HepG2 (cell line): ENCODE data around the gene ALG14. TPM values are rescaled to one million over a fixed set of nuclear protein-coding genes. Genes with fewer than 3 reads are reported as not detected.

Source experiments
- ARNTL ChIP-seq: sonication (generic); formaldehyde crosslinking; IDR thresholded peaks from 2 replicates; pipeline ENCODE4 v1.4.0; 2020; ENCODE audit warnings: mild to moderate bottlenecking, missing genetic modification reagents
- EED ChIP-seq: sonication (generic); formaldehyde crosslinking; IDR thresholded peaks from 2 replicates; pipeline ENCODE4 v1.5.0; 2020; ENCODE audit warnings: mild to moderate bottlenecking, missing genetic modification reagents
- ETV6 ChIP-seq: sonication (generic); formaldehyde crosslinking; conservative IDR thresholded peaks from 2 replicates; pipeline ENCODE4 v1.4.0; 2020; ENCODE audit warnings: missing genetic modification reagents
- GABPA ChIP-seq, 2 experiments: IDR thresholded peaks; 2 replicates each; pipeline ENCODE4 v1.6.1; 2011 to 2016; ENCODE audit warnings: low read depth in 2 of 2, low read length in 1 of 2, missing biosample characterization in 1 of 2, missing genetic modification characterization in 1 of 2
- IRX3 ChIP-seq: sonication (generic); formaldehyde crosslinking; IDR thresholded peaks from 2 replicates; pipeline ENCODE4 v1.8.1; 2023; ENCODE audit warnings: mild to moderate bottlenecking, low read depth, missing genetic modification reagents, borderline replicate concordance
- SCMH1 ChIP-seq: sonication (generic); formaldehyde crosslinking; IDR thresholded peaks from 2 replicates; pipeline ENCODE4 v1.9.0; 2021; ENCODE audit warnings: missing genetic modification reagents, mild to moderate bottlenecking, borderline replicate concordance
- SRF ChIP-seq: IDR thresholded peaks from 2 replicates; pipeline ENCODE4 v1.6.1; 2011; ENCODE audit warnings: mild to moderate bottlenecking, low read depth, low read length, moderate library complexity
- ZFP82 ChIP-seq: sonication (generic); formaldehyde crosslinking; IDR thresholded peaks from 2 replicates; pipeline ENCODE4 v1.5.1; 2020; ENCODE audit warnings: mild to moderate bottlenecking, missing genetic modification reagents, borderline replicate concordance
- ZNF143 ChIP-seq: sonication (generic); formaldehyde crosslinking; IDR thresholded peaks from 2 replicates; pipeline ENCODE4 v1.4.0; 2020; ENCODE audit warnings: missing genetic modification reagents
- ZNF207 ChIP-seq: fragments of 450-650 bp; IDR thresholded peaks from 2 replicates; pipeline ENCODE4 v1.6.1; 2016; ENCODE audit warnings: antibody characterized with exemption, borderline replicate concordance
- ZNF296 ChIP-seq: sonication (generic); formaldehyde crosslinking; conservative IDR thresholded peaks from 2 replicates; pipeline ENCODE4 v1.5.0; 2020; ENCODE audit warnings: mild to moderate bottlenecking, missing genetic modification reagents
- ZNF549 ChIP-seq: sonication (generic); formaldehyde crosslinking; IDR thresholded peaks from 2 replicates; pipeline ENCODE4 v1.5.0; 2020; ENCODE audit warnings: missing genetic modification reagents
- ZNF891 ChIP-seq: sonication (generic); formaldehyde crosslinking; IDR thresholded peaks from 2 replicates; pipeline ENCODE4 v1.5.0; 2020; ENCODE audit warnings: mild to moderate bottlenecking, missing genetic modification reagents
- polyA plus RNA-seq, 8 experiments: library from polyadenylated mRNA; depleted of rRNA in 3 of 8; stranded (reverse) in 7 of 8; unstranded in 1 of 8; fragments of >200 nt; fragmentation: Illumina TruSeq in 4 of 8; extraction: Trizol in 4 of 8; gene quantifications; 2 replicates each; pipeline versions ENCODE4 v1.2.1 to v1.2.3, GENCODE V29; 2011 to 2016; ENCODE audit warnings: low read depth in 4 of 8, missing spikeins in 1 of 8, mixed read lengths in 1 of 8; ENCODE audit not compliant: insufficient read depth in 1 of 8
- total RNA-seq, 5 experiments: library from RNA; depleted of rRNA; stranded (reverse); fragments of >200 nt; fragmentation: Illumina TruSeq; extraction: Trizol; gene quantifications; 2 replicates each; pipeline ENCODE4 v1.2.3, GENCODE V29; 2016; ENCODE audit warnings: low read depth in 1 of 5
- TF ChIP-seq, protein P1 (sequence below): sonication (generic); formaldehyde crosslinking; IDR thresholded peaks from 2 replicates; pipeline ENCODE4 v1.5.0; 2020; ENCODE audit warnings: mild to moderate bottlenecking, missing genetic modification reagents, moderate library complexity
- TF ChIP-seq, protein P2 (sequence below): sonication (generic); formaldehyde crosslinking; IDR thresholded peaks from 2 replicates; pipeline ENCODE4 v1.9.0; 2021; ENCODE audit warnings: missing genetic modification reagents, borderline replicate concordance
- TF ChIP-seq, protein P3 (sequence below): sonication (generic); formaldehyde crosslinking; IDR thresholded peaks from 2 replicates; pipeline ENCODE4 v1.4.0; 2020; ENCODE audit warnings: missing genetic modification reagents
- TF ChIP-seq, protein P4 (sequence below), 2 experiments: IDR thresholded peaks; 2 replicates each; pipeline ENCODE4 v1.6.1; 2011 to 2012; ENCODE audit warnings: low read length in 2 of 2, borderline replicate concordance in 1 of 2, low read depth in 1 of 2, mild to moderate bottlenecking in 1 of 2, moderate library complexity in 1 of 2

ALG14 gene
- total and polyA plus RNA-seq, 2 of the 13 experiments (the other 11 are each of a cell fraction or from before 2014, with no cell fraction given): 4.5 to 12.7 TPM

DNA sequence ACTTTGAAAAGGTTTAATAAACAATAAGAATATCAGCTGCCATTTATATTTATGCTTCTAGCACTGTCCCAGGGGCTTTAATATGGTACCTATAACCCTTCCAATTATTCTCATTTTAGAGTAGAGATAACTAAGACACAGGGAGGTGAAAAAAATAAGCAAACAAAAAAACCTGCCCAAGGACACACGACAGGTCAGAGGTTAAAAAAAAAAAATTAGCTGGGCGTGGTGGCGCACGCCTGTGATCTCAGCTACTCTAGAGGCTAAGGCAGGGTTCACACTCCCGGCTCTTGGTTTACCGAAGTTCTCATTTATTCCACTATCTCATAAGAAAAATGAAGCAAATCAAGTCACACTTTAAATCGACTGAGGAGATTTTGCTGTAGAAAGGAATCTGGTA is 111.2 kb downstream of the ALG14 start (continued):
- TF ChIP-seq, protein P1, sequence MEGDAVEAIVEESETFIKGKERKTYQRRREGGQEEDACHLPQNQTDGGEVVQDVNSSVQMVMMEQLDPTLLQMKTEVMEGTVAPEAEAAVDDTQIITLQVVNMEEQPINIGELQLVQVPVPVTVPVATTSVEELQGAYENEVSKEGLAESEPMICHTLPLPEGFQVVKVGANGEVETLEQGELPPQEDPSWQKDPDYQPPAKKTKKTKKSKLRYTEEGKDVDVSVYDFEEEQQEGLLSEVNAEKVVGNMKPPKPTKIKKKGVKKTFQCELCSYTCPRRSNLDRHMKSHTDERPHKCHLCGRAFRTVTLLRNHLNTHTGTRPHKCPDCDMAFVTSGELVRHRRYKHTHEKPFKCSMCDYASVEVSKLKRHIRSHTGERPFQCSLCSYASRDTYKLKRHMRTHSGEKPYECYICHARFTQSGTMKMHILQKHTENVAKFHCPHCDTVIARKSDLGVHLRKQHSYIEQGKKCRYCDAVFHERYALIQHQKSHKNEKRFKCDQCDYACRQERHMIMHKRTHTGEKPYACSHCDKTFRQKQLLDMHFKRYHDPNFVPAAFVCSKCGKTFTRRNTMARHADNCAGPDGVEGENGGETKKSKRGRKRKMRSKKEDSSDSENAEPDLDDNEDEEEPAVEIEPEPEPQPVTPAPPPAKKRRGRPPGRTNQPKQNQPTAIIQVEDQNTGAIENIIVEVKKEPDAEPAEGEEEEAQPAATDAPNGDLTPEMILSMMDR: no peak
- TF ChIP-seq ZFP82 (CRISPR knock-in tag): no peak
- no peak for TF ChIP-seq ETV6 (CRISPR knock-in tag)
- no peak for TF ChIP-seq ZNF891 (CRISPR knock-in tag)
- TF ChIP-seq ZNF549 (CRISPR knock-in tag): no peak
- TF ChIP-seq ZNF207: no peak
- TF ChIP-seq IRX3 (CRISPR knock-in tag): no peak
- TF ChIP-seq ZNF143 (CRISPR knock-in tag): no peak
- TF ChIP-seq, protein P2, sequence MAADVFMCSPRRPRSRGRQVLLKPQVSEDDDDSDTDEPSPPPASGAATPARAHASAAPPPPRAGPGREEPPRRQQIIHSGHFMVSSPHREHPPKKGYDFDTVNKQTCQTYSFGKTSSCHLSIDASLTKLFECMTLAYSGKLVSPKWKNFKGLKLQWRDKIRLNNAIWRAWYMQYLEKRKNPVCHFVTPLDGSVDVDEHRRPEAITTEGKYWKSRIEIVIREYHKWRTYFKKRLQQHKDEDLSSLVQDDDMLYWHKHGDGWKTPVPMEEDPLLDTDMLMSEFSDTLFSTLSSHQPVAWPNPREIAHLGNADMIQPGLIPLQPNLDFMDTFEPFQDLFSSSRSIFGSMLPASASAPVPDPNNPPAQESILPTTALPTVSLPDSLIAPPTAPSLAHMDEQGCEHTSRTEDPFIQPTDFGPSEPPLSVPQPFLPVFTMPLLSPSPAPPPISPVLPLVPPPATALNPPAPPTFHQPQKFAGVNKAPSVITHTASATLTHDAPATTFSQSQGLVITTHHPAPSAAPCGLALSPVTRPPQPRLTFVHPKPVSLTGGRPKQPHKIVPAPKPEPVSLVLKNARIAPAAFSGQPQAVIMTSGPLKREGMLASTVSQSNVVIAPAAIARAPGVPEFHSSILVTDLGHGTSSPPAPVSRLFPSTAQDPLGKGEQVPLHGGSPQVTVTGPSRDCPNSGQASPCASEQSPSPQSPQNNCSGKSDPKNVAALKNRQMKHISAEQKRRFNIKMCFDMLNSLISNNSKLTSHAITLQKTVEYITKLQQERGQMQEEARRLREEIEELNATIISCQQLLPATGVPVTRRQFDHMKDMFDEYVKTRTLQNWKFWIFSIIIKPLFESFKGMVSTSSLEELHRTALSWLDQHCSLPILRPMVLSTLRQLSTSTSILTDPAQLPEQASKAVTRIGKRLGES (CRISPR knock-in tag): no peak
- TF ChIP-seq ARNTL: no peak
- no peak for TF ChIP-seq GABPA (IDR thresholded peaks at IDR 0.05; ENCODE audit: low read depth, low read length)
- peak; percentile 28; the same call in 1 of the 2 replicates for TF ChIP-seq GABPA (CRISPR knock-in tag; IDR thresholded peaks at IDR 0.05; ENCODE audit: low read depth)
- no peak for TF ChIP-seq ZNF296 (CRISPR knock-in tag)
- TF ChIP-seq SCMH1 (CRISPR knock-in tag): no peak
- TF ChIP-seq SRF: no peak
- TF ChIP-seq, protein P3, sequence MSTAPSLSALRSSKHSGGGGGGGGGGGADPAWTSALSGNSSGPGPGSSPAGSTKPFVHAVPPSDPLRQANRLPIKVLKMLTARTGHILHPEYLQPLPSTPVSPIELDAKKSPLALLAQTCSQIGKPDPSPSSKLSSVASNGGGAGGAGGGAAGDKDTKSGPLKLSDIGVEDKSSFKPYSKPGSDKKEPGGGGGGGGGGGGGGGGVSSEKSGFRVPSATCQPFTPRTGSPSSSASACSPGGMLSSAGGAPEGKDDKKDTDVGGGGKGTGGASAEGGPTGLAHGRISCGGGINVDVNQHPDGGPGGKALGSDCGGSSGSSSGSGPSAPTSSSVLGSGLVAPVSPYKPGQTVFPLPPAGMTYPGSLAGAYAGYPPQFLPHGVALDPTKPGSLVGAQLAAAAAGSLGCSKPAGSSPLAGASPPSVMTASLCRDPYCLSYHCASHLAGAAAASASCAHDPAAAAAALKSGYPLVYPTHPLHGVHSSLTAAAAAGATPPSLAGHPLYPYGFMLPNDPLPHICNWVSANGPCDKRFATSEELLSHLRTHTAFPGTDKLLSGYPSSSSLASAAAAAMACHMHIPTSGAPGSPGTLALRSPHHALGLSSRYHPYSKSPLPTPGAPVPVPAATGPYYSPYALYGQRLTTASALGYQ (CRISPR knock-in tag): 0 out of 2 replicates have a peak, but pooled peaks have one; percentile 29
- TF ChIP-seq, protein P4, sequence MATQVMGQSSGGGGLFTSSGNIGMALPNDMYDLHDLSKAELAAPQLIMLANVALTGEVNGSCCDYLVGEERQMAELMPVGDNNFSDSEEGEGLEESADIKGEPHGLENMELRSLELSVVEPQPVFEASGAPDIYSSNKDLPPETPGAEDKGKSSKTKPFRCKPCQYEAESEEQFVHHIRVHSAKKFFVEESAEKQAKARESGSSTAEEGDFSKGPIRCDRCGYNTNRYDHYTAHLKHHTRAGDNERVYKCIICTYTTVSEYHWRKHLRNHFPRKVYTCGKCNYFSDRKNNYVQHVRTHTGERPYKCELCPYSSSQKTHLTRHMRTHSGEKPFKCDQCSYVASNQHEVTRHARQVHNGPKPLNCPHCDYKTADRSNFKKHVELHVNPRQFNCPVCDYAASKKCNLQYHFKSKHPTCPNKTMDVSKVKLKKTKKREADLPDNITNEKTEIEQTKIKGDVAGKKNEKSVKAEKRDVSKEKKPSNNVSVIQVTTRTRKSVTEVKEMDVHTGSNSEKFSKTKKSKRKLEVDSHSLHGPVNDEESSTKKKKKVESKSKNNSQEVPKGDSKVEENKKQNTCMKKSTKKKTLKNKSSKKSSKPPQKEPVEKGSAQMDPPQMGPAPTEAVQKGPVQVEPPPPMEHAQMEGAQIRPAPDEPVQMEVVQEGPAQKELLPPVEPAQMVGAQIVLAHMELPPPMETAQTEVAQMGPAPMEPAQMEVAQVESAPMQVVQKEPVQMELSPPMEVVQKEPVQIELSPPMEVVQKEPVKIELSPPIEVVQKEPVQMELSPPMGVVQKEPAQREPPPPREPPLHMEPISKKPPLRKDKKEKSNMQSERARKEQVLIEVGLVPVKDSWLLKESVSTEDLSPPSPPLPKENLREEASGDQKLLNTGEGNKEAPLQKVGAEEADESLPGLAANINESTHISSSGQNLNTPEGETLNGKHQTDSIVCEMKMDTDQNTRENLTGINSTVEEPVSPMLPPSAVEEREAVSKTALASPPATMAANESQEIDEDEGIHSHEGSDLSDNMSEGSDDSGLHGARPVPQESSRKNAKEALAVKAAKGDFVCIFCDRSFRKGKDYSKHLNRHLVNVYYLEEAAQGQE (IDR thresholded peaks at IDR 0.05; ENCODE audit: borderline replicate concordance in 1 of 2, low read depth in 1 of 2, low read length in 2 of 2): 0 out of 4 replicates have a peak, but pooled peaks of 1 of the 2 experiments have one; percentile 18
- no peak for TF ChIP-seq EED (CRISPR knock-in tag)
